ENCODE results near the gene CFAP161.

The CFAP161 gene

DNA sequence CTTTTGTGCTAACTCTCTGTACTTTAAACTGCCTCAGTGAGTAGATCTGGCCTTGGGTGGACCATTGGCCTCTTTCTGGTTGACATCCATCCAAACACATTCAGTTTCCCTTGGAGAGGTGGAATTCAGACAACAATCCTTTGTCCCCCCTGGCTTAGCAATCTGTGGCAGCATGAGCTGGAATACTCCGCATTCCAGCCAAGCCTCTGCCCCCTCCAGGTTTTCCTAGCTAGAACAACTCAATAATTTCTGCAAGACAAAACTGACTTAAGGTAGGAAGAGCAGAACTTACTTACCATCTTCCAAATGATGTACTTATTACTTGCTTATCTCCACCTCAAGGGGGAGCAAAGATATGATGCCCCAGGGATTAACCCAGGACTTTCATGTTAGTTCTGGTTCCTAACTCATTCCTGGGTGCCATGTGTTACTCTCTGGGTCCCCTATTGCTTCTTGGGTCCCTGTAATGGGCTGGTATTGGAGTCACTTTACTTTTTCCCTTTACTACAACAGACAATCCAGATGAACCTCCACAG, 40.8 kb downstream of the CFAP161 start:
- H3K27me3 Mint-ChIP-seq (ENCODE audit: low read depth, poor library complexity) = peaks cover 19% of the 10 kb centered on the region
- no peaks in the 10 kb centered on the region for H3K4me1 Mint-ChIP-seq
- no peak overlapping the region for H3K27ac Mint-ChIP-seq
- TF ChIP-seq, protein P1, sequence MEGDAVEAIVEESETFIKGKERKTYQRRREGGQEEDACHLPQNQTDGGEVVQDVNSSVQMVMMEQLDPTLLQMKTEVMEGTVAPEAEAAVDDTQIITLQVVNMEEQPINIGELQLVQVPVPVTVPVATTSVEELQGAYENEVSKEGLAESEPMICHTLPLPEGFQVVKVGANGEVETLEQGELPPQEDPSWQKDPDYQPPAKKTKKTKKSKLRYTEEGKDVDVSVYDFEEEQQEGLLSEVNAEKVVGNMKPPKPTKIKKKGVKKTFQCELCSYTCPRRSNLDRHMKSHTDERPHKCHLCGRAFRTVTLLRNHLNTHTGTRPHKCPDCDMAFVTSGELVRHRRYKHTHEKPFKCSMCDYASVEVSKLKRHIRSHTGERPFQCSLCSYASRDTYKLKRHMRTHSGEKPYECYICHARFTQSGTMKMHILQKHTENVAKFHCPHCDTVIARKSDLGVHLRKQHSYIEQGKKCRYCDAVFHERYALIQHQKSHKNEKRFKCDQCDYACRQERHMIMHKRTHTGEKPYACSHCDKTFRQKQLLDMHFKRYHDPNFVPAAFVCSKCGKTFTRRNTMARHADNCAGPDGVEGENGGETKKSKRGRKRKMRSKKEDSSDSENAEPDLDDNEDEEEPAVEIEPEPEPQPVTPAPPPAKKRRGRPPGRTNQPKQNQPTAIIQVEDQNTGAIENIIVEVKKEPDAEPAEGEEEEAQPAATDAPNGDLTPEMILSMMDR (IDR thresholded peaks at IDR 0.05) = no peak
- no peaks in the 10 kb centered on the region for H3K36me3 Mint-ChIP-seq (ENCODE audit: low read depth)
- no peak for DNase-seq
- H3K9me3 Mint-ChIP-seq = no peaks in the 10 kb centered on the region
- no peak overlapping the region for H3K4me3 Mint-ChIP-seq

DNA sequence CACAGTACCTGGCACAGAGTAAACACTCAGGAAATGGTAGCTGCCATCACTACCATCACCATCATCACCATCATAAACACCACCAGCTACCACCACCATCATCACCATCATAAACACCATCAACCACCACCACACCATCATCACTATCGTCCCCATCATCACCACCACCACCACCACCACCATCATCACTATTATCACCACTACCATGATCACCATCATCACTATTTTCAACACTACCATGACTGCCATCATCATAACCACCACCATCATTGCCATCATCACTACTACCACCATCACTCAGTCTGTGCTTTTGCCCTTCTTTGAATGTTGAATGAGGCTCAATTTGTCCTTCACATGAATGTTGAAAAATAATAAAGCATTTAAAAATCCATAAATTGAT, 41.4 kb downstream of the CFAP161 start:
- no peak overlapping the region for H3K4me3 Mint-ChIP-seq
- H3K9me3 Mint-ChIP-seq = no peaks in the 10 kb centered on the region
- peaks cover 19% of the 10 kb centered on the region for H3K27me3 Mint-ChIP-seq (ENCODE audit: low read depth, poor library complexity)
- no peaks in the 10 kb centered on the region for H3K36me3 Mint-ChIP-seq (ENCODE audit: low read depth)
- TF ChIP-seq, protein P1 (IDR thresholded peaks at IDR 0.05) = no peak
- H3K27ac Mint-ChIP-seq = no peak overlapping the region
- no peak for DNase-seq
- no peaks in the 10 kb centered on the region for H3K4me1 Mint-ChIP-seq

DNA sequence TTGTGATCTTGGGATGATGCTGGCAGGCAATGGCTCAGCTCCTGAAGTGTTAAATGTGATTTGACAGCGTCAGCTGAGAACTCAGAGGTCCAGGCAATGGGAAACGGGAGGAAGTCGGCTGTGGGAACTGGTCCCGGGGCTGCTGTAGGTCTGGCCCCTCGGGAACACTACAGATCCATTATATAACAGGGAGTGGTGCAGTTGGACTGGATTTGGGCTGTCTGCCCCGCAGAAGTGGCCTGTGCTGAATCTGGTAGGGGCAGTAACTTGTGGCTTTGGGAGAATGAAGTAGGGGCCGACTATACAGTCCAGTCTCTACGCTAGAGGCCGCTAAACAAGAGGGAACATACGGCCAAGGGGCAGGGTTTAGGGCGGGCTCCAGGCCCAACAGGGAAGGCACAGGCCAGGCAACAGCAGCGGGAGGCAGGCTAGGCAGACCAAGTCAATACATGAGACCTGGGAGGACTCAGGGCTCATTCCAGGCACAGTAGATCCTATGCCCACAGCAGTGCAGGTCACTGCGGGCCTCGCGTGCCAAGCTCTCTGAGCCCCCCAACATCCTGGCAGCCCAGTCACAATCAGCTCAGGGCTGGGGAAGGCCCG, 42.3 kb downstream of the CFAP161 start:
- Mint-ChIP-seq H3K4me3 (no peak overlapping the region), H3K27me3 (ENCODE audit: low read depth, poor library complexity) (peaks cover 14% of the 10 kb centered on the region), H3K9me3 (no peaks in the 10 kb centered on the region), H3K36me3 (ENCODE audit: low read depth) (no peaks in the 10 kb centered on the region), H3K4me1 (no peaks in the 10 kb centered on the region), H3K27ac (no peak overlapping the region)
- TF ChIP-seq, protein P1 (IDR thresholded peaks at IDR 0.05) = no peak
- DNase-seq = no peak

- H3K9me3 Mint-ChIP-seq = no peaks in the 10 kb centered on the region
- TF ChIP-seq, protein P1 (IDR thresholded peaks at IDR 0.05) = no peak
- H3K36me3 Mint-ChIP-seq (ENCODE audit: low read depth) = no peaks in the 10 kb centered on the region
- no peak overlapping the region for H3K4me3 Mint-ChIP-seq
- peaks cover 14% of the 10 kb centered on the region for H3K4me1 Mint-ChIP-seq
- peaks cover 10% of the 10 kb centered on the region for H3K27me3 Mint-ChIP-seq (ENCODE audit: low read depth, poor library complexity)
- no peak overlapping the region for H3K27ac Mint-ChIP-seq
- no peak for DNase-seq
Observed at GRCh38 chr15:81178365-81178764, 44.3 kb downstream of the CFAP161 start.

- Mint-ChIP-seq H3K36me3 (ENCODE audit: low read depth) (no peaks in the 10 kb centered on the region), H3K9me3 (no peaks in the 10 kb centered on the region), H3K4me1 (peaks cover 20% of the 10 kb centered on the region), H3K4me3 (no peak overlapping the region), H3K27ac (no peak overlapping the region), H3K27me3 (ENCODE audit: low read depth, poor library complexity) (peaks cover 16% of the 10 kb centered on the region)
- DNase-seq = no peak
- TF ChIP-seq, protein P1 (IDR thresholded peaks at IDR 0.05) = no peak
Observed at GRCh38 chr15:81181220-81181619, 47.1 kb downstream of the CFAP161 start.
